Tibial nerve (tissue), 4 donors: ENCODE results near the gene NPDC1. TPM values are rescaled to one million over a fixed set of nuclear protein-coding genes. Genes with fewer than 3 reads are reported as not detected.

Experiments used
- DNase-seq, 2 donors: peaks; one replicate each; pipeline ENCODE4 v3.0.0-alpha.2; 2019; ENCODE audit warnings: low spot score in 2 of 2
- H3K27ac ChIP-seq, 4 donors: fragments of 200-600 bp; sonication (generic) in 3 of 4; one replicate each; pipeline ENCODE4 v1.5.1; 2017 to 2019; ENCODE audit warnings: mild to moderate bottlenecking in 1 of 4
- H3K27me3 ChIP-seq, 2 donors: fragments of 200-600 bp; sonication (generic) in 1 of 2; one replicate each; pipeline versions ENCODE4 v1.5.1 to v1.6.0; 2017 to 2019
- H3K36me3 ChIP-seq, 3 donors: fragments of 200-600 bp; sonication (generic); one replicate each; pipeline ENCODE4 v1.5.1; 2018 to 2019
- H3K4me1 ChIP-seq, 4 donors: fragments of 200-600 bp; sonication (generic) in 3 of 4; one replicate each; pipeline ENCODE4 v1.5.1; 2017 to 2019
- H3K4me3 ChIP-seq, 4 donors: fragments of 200-600 bp; sonication (generic) in 3 of 4; one replicate each; pipeline ENCODE4 v1.5.1; 2017 to 2019; ENCODE audit warnings: mild to moderate bottlenecking in 1 of 4, moderate library complexity in 1 of 4
- H3K9me3 ChIP-seq, 4 donors: fragments of 200-600 bp; sonication (generic) in 3 of 4; one replicate each; pipeline ENCODE4 v1.5.1; 2017 to 2019
- EP300 ChIP-seq, 2 donors: sonication (generic); formaldehyde crosslinking; IDR thresholded peaks; one replicate each; pipeline ENCODE4 v1.6.1; 2017; ENCODE audit warnings: antibody characterized with exemption in 2 of 2, mild to moderate bottlenecking in 1 of 2
- POLR2A ChIP-seq, 2 donors: fragments of 450-650 bp; IDR thresholded peaks; one replicate each; pipeline ENCODE4 v1.6.1; 2017; ENCODE audit warnings: antibody characterized with exemption in 2 of 2, mild to moderate bottlenecking in 2 of 2, moderate library complexity in 2 of 2
- WGBS, 2 donors: methylation state at CpG; one replicate each; pipeline ENCODE4 v1.1.5; 2018; 5-methylcytosine and 5-hydroxymethylcytosine counted together
- total RNA-seq, 4 donors: library from RNA; depleted of rRNA; stranded (reverse); fragments of >200 nt; gene quantifications; one replicate each; pipeline ENCODE4 v1.1.0, GENCODE V29; 2016
- TF ChIP-seq, protein P1 (sequence below), 5 experiments: fragments of 200-600 bp in 3 of 5; fragments of 450-650 bp in 2 of 5; sonication (generic) in 3 of 5; IDR thresholded peaks; one replicate each; pipeline ENCODE4 v1.5.1; 2016 to 2019; ENCODE audit warnings: antibody characterized with exemption in 5 of 5, mild to moderate bottlenecking in 3 of 5, moderate library complexity in 2 of 5

NPDC1 gene
- total RNA-seq, 4 donors from 2014 or later = 80.6 to 269 (median 182) TPM

DNA sequence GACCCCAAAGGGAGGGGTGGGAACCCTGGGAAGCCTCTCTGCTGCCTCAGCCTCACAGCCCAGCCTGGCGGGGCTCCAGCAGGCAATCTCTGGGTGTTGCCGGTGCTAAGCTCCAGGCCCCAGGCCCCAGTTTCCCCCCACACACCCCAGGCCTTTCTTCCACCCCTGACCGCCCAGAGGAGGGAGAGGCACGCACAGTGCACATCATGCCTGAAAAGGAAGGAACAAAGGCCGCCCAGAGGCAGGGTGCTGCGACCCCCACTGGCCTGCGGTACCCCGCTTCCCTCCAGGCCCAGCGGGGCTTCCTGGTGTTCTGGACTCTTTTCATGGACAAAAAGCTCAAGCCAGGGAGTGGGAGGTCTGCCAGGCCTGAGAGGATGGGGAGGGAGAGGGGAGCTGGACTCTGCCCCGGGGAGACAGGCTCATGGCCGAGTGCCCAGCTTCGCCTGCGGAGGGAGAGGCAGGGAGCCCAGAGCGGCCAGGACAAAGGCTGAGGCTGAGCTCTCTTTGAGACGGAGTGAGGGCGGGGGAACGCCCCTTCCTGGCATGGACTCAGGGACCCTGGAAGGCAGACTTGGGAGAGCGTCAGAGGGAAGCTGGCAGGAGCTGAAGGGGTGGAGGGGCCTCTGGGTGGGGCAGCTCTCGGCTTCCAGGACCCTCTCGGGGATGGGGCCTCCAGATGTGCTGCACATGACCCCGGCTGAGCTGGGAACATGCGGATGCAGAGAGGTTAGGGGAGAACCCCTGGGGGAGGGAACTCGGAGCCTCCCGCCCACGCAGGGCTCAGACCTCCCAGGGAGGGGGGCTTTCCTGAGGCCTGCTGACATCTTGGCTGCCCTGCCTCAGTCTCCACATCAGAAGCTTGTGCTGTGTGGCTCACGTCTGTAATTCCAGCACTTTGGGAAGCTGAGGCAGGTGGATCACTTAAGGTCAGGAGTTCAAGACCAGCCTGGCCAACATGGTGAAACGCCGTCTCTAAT lies 9.7 kb upstream of the NPDC1 start:
- H3K9me3 ChIP-seq = no peaks in the 10 kb centered on the region
- peak overlapping the region; percentile 76 to 92 (median 88) for H3K27ac ChIP-seq
- 12 to 19% methylated on average over 25 to 27 of the region's 28 CpGs for WGBS, 2 donors
- no peaks in the 10 kb centered on the region for H3K36me3 ChIP-seq
- peak; percentile 78 to 88 for DNase-seq
- TF ChIP-seq, protein P1, sequence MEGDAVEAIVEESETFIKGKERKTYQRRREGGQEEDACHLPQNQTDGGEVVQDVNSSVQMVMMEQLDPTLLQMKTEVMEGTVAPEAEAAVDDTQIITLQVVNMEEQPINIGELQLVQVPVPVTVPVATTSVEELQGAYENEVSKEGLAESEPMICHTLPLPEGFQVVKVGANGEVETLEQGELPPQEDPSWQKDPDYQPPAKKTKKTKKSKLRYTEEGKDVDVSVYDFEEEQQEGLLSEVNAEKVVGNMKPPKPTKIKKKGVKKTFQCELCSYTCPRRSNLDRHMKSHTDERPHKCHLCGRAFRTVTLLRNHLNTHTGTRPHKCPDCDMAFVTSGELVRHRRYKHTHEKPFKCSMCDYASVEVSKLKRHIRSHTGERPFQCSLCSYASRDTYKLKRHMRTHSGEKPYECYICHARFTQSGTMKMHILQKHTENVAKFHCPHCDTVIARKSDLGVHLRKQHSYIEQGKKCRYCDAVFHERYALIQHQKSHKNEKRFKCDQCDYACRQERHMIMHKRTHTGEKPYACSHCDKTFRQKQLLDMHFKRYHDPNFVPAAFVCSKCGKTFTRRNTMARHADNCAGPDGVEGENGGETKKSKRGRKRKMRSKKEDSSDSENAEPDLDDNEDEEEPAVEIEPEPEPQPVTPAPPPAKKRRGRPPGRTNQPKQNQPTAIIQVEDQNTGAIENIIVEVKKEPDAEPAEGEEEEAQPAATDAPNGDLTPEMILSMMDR (IDR thresholded peaks at IDR 0.05) = peak in 1 of 5 experiments; percentile 7
- TF ChIP-seq POLR2A (IDR thresholded peaks at IDR 0.05) (no peak), EP300 (IDR thresholded peaks at IDR 0.05) (peak; percentile 10 to 64)
- H3K27me3 ChIP-seq = peaks cover 0 to 20% of the 10 kb centered on the region in 2 donors
- peaks cover 3 to 68% (median 33%) of the 10 kb centered on the region in 4 donors for H3K4me1 ChIP-seq
- peak overlapping the region in 1 of 4 donors; percentile 11 for H3K4me3 ChIP-seq

DNA sequence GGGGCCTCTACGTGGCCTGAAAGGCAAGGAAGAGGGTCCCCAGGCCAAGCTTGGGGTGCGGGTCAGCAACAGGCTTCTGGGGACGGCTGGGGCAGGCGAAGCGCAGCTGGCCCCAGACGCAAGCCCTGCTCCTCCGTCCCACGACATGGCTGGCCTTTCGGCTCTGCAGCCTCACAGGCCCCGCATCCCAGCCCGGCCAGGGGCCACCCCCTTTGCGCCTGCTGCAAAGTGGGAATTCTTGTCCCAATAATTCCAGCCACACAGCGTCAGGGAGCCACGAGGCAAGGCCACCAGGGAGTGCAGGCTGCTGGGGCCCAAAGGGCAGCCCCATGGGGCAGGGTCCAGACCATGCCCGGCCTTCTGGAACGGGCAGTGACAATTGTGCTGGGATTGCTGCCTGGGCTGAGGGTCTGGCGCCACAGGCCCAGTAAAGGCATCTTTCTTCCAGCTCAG lies 9.0 kb upstream of the NPDC1 start:
- H3K4me1 ChIP-seq = peaks cover 3 to 68% (median 33%) of the 10 kb centered on the region in 4 donors
- peak overlapping the region in 1 of 4 donors; percentile 55 for H3K4me3 ChIP-seq
- H3K36me3 ChIP-seq = no peaks in the 10 kb centered on the region
- peaks cover 0 to 20% of the 10 kb centered on the region in 2 donors for H3K27me3 ChIP-seq
- no peak for DNase-seq
- TF ChIP-seq, protein P1 (IDR thresholded peaks at IDR 0.05) = no peak
- peak in 1 of 2 donors; percentile 38 for TF ChIP-seq EP300 (IDR thresholded peaks at IDR 0.05)
- peak overlapping the region; percentile 76 to 92 (median 88) for H3K27ac ChIP-seq
- WGBS, 2 donors = 17 to 52% methylated on average over 1 to 16 of the region's 17 CpGs
- no peaks in the 10 kb centered on the region for H3K9me3 ChIP-seq

DNA sequence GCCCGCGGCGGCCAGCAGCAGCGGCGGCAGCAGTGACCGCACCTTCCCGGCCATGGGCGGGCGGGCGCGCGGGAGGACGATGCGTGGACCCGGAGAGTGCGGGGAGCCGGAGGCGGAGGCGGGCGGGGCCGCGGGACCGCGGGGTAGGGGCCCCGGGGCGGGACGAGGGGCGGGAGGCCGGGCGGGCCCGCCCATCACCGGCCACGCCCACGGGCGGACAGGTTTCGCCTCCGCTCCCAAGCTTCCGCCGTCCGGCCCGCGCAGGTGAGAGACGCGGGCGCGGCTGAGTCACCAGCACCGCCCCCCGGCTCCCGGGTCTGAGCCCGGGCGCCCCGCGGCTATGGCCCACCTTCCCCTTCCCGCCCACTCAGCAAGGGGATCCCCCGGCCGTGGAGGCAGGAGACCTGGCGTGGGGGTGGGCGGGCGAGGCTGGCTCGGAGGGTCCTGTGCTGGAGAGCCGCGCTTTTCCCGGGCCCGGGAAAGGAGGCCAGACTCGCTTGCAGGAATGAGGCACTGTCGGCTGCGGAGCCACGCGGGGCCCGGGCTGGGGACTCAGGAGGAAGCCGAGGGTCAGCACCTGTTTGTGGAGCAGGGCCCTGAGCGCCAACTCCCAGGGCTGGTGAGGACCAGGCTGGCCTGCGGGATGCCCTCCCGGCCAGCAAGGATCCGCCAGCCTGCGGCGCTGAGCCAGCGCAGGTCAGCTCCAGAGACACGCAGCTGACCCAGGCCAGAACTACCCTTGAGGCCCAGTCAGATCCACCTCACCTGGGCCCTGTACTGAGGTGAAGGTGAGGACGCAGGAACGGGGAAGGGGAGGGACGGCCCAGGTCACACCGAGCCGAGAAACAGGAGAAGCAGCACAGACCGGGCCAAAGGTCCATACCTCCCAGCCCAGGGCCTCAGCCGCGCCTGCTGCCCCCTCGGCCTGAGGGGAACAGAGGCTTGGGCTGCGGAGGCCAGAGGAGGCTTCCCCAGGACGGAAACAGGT lies 8.3 kb upstream of the NPDC1 start, which contains the start of gene ENTPD2:
Gene ENTPD2, minus strand, starts transcription at position 118 of the 988 bp plus-strand sequence. Its CDS starts 64 bp downstream, at position 54.
- H3K27me3 ChIP-seq = peaks cover 0 to 25% of the 10 kb centered on the region in 2 donors

More for the DNA sequence above, 8.3 kb upstream of the NPDC1 start, which contains the start of gene ENTPD2:
- Histone ChIP-seq H3K4me3 (peak within 1 kb of the TSS; percentile 32 to 55 (median 40)), H3K27ac (peak within 1 kb of the TSS; percentile 76 to 92 (median 88)), H3K4me1 (peaks cover 3 to 74% (median 35%) of the 10 kb centered on the region in 4 donors), H3K9me3 (no peaks in the 10 kb centered on the region), H3K36me3 (no peaks in the 10 kb centered on the region)
- no peak for DNase-seq
- TF ChIP-seq, protein P1 (IDR thresholded peaks at IDR 0.05) = no peak
- TF ChIP-seq POLR2A (IDR thresholded peaks at IDR 0.05) = no peak
- TF ChIP-seq EP300 (IDR thresholded peaks at IDR 0.05) = no peak
- WGBS, 2 donors = 21 to 26% methylated on average over 25 to 43 of the region's 90 CpGs
